ENCODE data around the gene SMURF2. TPM values are rescaled to one million over a fixed set of nuclear protein-coding genes. Genes with fewer than 3 reads are reported as not detected.
A peak's percentile ranks its signal among the peaks of the same experiment; 100 is the strongest.

Gene SMURF2
- total and polyA plus RNA-seq, 2 donors (not counting 1 experiment from before 2014, with no cell fraction given): 96.3 to 108 TPM

DNA sequence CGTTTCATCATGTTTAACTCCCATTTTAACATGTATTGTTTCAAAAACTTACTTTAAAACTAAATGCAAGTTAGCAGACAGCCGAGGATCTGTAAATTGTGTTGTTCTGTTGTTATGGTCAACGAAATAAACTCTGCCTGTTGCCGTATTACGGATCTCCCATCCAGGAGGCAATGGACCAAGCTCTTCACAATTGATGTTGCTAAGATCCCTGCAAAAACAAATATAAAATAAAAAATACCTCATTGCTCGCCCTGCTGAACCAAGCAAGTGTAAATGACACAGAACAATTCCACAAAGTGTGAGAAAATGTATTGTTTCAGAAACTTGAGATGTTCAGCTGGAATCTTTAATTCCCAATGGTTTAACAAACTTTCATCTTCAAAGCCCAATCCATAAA, 90.4 kb downstream of the SMURF2 start:
- Histone ChIP-seq H3K9ac (ENCODE audit: insufficient read depth, low read length) (no peak overlapping the region), H3K36me3 (ENCODE audit: control insufficient read depth, insufficient read depth, low read length) (peaks cover 7% of the 10 kb centered on the region), H2AFZ (ENCODE audit: low read length) (no peak overlapping the region), H4K20me1 (ENCODE audit: control insufficient read depth, extremely low read depth, insufficient read depth, low read length) (no peaks in the 10 kb centered on the region), H3K79me2 (ENCODE audit: control insufficient read depth, insufficient read depth, low read length) (peaks cover 26% of the 10 kb centered on the region), H3K4me1 (ENCODE audit: control insufficient read depth, extremely low read depth, insufficient read depth, low read length) (peaks cover 7% of the 10 kb centered on the region), H3K27me3 (ENCODE audit: control insufficient read depth, insufficient read depth, low read length) (no peaks in the 10 kb centered on the region), H3K9me3 (ENCODE audit: control insufficient read depth, insufficient read depth, low read depth, low read length) (no peaks in the 10 kb centered on the region), H3K4me3 (replicated peaks in 1 of 4; ENCODE audit: control extremely low read depth in 1 of 4, insufficient read depth in 1 of 4, low read depth in 3 of 4, low read length in 4 of 4) (no peak overlapping the region), H3K4me2 (ENCODE audit: extremely low read depth, insufficient read depth, low read length) (no peak overlapping the region), H3K27ac (ENCODE audit: insufficient read depth, low read length) (no peak overlapping the region)
- DNase-seq (ENCODE audit: low read depth in 2 of 2): no peak
- TF ChIP-seq, protein P1, sequence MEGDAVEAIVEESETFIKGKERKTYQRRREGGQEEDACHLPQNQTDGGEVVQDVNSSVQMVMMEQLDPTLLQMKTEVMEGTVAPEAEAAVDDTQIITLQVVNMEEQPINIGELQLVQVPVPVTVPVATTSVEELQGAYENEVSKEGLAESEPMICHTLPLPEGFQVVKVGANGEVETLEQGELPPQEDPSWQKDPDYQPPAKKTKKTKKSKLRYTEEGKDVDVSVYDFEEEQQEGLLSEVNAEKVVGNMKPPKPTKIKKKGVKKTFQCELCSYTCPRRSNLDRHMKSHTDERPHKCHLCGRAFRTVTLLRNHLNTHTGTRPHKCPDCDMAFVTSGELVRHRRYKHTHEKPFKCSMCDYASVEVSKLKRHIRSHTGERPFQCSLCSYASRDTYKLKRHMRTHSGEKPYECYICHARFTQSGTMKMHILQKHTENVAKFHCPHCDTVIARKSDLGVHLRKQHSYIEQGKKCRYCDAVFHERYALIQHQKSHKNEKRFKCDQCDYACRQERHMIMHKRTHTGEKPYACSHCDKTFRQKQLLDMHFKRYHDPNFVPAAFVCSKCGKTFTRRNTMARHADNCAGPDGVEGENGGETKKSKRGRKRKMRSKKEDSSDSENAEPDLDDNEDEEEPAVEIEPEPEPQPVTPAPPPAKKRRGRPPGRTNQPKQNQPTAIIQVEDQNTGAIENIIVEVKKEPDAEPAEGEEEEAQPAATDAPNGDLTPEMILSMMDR (conservative IDR thresholded peaks at IDR 0.05 in 1 of 2, IDR thresholded peaks at IDR 0.05 in 1 of 2; ENCODE audit: low read depth in 1 of 2, low read length in 2 of 2): no peak
- no peak for TF ChIP-seq EZH2 (IDR thresholded peaks at IDR 0.05; ENCODE audit: low read length, missing control alignments)

DNA sequence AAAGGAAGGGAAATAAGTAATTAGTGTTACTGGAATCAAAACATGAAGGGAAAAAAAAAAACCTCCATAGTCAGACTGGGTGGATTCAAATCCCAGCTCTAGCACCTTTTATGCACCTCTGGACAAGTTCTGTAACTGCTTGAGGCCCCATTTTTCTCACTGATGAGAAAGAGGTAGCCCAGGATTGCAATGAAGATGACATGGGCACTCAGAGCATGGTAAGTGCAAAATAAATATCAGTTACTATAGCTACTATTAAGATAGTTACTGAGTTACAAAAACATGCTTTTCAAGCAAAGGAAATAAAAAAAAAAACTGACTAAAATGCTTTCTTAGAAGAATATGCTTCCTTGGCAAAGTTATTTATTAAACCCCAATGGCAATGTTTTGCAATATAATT, 96.5 kb downstream of the SMURF2 start:
- Histone ChIP-seq H3K4me2 (ENCODE audit: extremely low read depth, insufficient read depth, low read length) (no peak overlapping the region), H3K27me3 (ENCODE audit: control insufficient read depth, insufficient read depth, low read length) (no peaks in the 10 kb centered on the region), H4K20me1 (ENCODE audit: control insufficient read depth, extremely low read depth, insufficient read depth, low read length) (no peaks in the 10 kb centered on the region), H3K27ac (ENCODE audit: insufficient read depth, low read length) (peak overlapping the region; percentile 1), H3K36me3 (ENCODE audit: control insufficient read depth, insufficient read depth, low read length) (peaks cover 10% of the 10 kb centered on the region), H3K9ac (ENCODE audit: insufficient read depth, low read length) (no peak overlapping the region), H3K4me1 (ENCODE audit: control insufficient read depth, extremely low read depth, insufficient read depth, low read length) (no peaks in the 10 kb centered on the region), H3K9me3 (ENCODE audit: control insufficient read depth, insufficient read depth, low read depth, low read length) (no peaks in the 10 kb centered on the region), H3K4me3 (replicated peaks in 1 of 4; ENCODE audit: control extremely low read depth in 1 of 4, insufficient read depth in 1 of 4, low read depth in 3 of 4, low read length in 4 of 4) (no peak overlapping the region), H3K79me2 (ENCODE audit: control insufficient read depth, insufficient read depth, low read length) (peaks cover 33% of the 10 kb centered on the region), H2AFZ (ENCODE audit: low read length) (no peak overlapping the region)
- DNase-seq (ENCODE audit: low read depth in 2 of 2): no peak
- no peak for TF ChIP-seq EZH2 (IDR thresholded peaks at IDR 0.05; ENCODE audit: low read length, missing control alignments)
- TF ChIP-seq, protein P1 (conservative IDR thresholded peaks at IDR 0.05 in 1 of 2, IDR thresholded peaks at IDR 0.05 in 1 of 2; ENCODE audit: low read depth in 1 of 2, low read length in 2 of 2): no peak

DNA sequence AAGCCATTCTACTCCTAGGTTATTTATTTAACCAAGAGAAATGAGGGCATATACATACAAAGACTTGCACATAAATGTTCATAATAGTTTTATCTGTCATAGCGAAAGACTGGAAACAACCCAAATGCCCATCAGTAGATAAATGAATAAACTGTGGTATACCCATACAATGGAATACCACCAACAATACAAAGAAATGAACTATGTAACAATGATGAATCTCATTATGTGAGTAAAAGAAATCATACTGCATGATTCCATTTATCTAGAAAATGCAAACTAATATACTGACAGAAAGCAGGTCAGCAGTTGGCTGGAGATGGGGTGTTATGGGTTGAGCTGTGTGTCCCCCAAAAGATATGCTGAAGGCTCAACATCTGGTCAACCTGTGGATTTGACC, 98.0 kb downstream of the SMURF2 start:
- Histone ChIP-seq H3K27me3 (ENCODE audit: control insufficient read depth, insufficient read depth, low read length) (no peaks in the 10 kb centered on the region), H3K4me1 (ENCODE audit: control insufficient read depth, extremely low read depth, insufficient read depth, low read length) (no peaks in the 10 kb centered on the region), H3K27ac (ENCODE audit: insufficient read depth, low read length) (no peak overlapping the region), H3K4me3 (replicated peaks in 1 of 4; ENCODE audit: control extremely low read depth in 1 of 4, insufficient read depth in 1 of 4, low read depth in 3 of 4, low read length in 4 of 4) (no peak overlapping the region), H3K9me3 (ENCODE audit: control insufficient read depth, insufficient read depth, low read depth, low read length) (no peaks in the 10 kb centered on the region), H3K36me3 (ENCODE audit: control insufficient read depth, insufficient read depth, low read length) (peaks cover 8% of the 10 kb centered on the region), H3K79me2 (ENCODE audit: control insufficient read depth, insufficient read depth, low read length) (peaks cover 29% of the 10 kb centered on the region), H3K4me2 (ENCODE audit: extremely low read depth, insufficient read depth, low read length) (no peak overlapping the region), H4K20me1 (ENCODE audit: control insufficient read depth, extremely low read depth, insufficient read depth, low read length) (no peaks in the 10 kb centered on the region), H2AFZ (ENCODE audit: low read length) (no peak overlapping the region), H3K9ac (ENCODE audit: insufficient read depth, low read length) (no peak overlapping the region)
- TF ChIP-seq EZH2 (IDR thresholded peaks at IDR 0.05; ENCODE audit: low read length, missing control alignments): no peak
- TF ChIP-seq, protein P1 (conservative IDR thresholded peaks at IDR 0.05 in 1 of 2, IDR thresholded peaks at IDR 0.05 in 1 of 2; ENCODE audit: low read depth in 1 of 2, low read length in 2 of 2): no peak
- DNase-seq (ENCODE audit: low read depth in 2 of 2): no peak
